ENCODE results near the gene ZNF836.

DNA sequence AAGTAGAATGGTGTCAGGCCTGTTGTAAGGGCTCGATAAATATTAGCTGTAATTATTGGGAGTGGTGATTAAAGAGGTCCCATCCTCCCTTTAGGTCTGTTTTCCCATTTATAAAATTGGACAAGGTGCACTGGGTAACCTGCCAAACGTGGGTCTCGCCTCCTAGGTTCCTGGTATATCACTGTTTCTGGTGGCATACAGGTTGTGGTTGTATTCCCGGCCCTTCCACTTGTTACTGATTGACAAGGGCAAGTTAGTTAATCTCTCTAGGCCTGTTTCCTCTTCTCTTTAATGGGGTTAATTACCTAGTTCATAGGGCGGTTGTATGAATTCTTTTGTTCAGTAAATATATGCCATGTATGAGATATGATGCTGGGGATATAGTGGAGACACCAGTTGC lies 20.0 kb upstream of the ZNF836 start:
- TF ChIP-seq, protein P1, sequence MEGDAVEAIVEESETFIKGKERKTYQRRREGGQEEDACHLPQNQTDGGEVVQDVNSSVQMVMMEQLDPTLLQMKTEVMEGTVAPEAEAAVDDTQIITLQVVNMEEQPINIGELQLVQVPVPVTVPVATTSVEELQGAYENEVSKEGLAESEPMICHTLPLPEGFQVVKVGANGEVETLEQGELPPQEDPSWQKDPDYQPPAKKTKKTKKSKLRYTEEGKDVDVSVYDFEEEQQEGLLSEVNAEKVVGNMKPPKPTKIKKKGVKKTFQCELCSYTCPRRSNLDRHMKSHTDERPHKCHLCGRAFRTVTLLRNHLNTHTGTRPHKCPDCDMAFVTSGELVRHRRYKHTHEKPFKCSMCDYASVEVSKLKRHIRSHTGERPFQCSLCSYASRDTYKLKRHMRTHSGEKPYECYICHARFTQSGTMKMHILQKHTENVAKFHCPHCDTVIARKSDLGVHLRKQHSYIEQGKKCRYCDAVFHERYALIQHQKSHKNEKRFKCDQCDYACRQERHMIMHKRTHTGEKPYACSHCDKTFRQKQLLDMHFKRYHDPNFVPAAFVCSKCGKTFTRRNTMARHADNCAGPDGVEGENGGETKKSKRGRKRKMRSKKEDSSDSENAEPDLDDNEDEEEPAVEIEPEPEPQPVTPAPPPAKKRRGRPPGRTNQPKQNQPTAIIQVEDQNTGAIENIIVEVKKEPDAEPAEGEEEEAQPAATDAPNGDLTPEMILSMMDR (IDR thresholded peaks at IDR 0.05): no peak
- no peak for TF ChIP-seq POLR2A (IDR thresholded peaks at IDR 0.05)
